Adrenal gland (tissue), 12 donors: ENCODE data around the gene GJA5. TPM values are rescaled to one million over a fixed set of nuclear protein-coding genes. Genes with fewer than 3 reads are reported as not detected.

Source experiments
- DNase-seq, 7 donors: peaks; one replicate each; pipeline ENCODE4 v3.0.0-alpha.2; 2019 to 2020
- H3K27ac ChIP-seq, 5 donors: fragments of 200-600 bp; sonication (generic) in 4 of 5; 1 replicate in 3 of 5; 2 replicates in 2 of 5; pipeline versions ENCODE4 v1.5.1 to v1.8.0; 2016 to 2020; ENCODE audit warnings: mild to moderate bottlenecking in 1 of 5
- H3K27me3 ChIP-seq: fragments of 200-600 bp; 2 replicates; pipeline ENCODE4 v1.8.0; 2021
- H3K36me3 ChIP-seq, 2 donors: fragments of 200-600 bp; replicated peaks in 1 of 2; 1 replicate in 1 of 2; 2 replicates in 1 of 2; pipeline versions ENCODE4 v1.5.1 to v1.8.0; 2018 to 2022
- H3K4me1 ChIP-seq, 2 donors: fragments of 200-600 bp; replicated peaks in 1 of 2; 1 replicate in 1 of 2; 2 replicates in 1 of 2; pipeline versions ENCODE4 v1.5.1 to v1.8.0; 2018 to 2021
- H3K4me3 ChIP-seq, 4 donors: fragments of 200-600 bp; sonication (generic) in 3 of 4; one replicate each; pipeline ENCODE4 v1.5.1; 2016 to 2018
- H3K9me3 ChIP-seq, 3 donors: fragments of 200-600 bp; sonication (generic) in 1 of 3; replicated peaks in 1 of 3; 1 replicate in 2 of 3; 2 replicates in 1 of 3; pipeline versions ENCODE4 v1.5.1 to v1.8.0; 2016 to 2021
- POLR2A ChIP-seq, 2 donors: fragments of 450-650 bp; IDR thresholded peaks; one replicate each; pipeline ENCODE4 v1.6.1; 2017; ENCODE audit warnings: antibody characterized with exemption in 2 of 2, mild to moderate bottlenecking in 2 of 2, moderate library complexity in 1 of 2
- WGBS, 4 donors: extraction: QIAGEN DNeasy Blood & Tissue Kit in 2 of 4; methylation state at CpG; one replicate each; pipeline versions ENCODE4 v1.1.5 to v1.1.7; 2013 to 2017; 5-methylcytosine and 5-hydroxymethylcytosine counted together
- intact Hi-C, 2 donors: fragments of 100-400 bp; cut with DNase I; formaldehyde crosslinking; loops; one replicate each; pipeline versions ENCODE4 v1.14.1 to v1.15.0; 2022 to 2023
- polyA plus RNA-seq, 3 donors: library from polyadenylated mRNA; stranded (reverse); fragments of 200-250 nt in 2 of 3; fragments of 350-450 nt in 1 of 3; fragmentation: Illumina TruSeq in 1 of 3; extraction: RNeasy Lipid Tissue Mini Kit (QIAGEN cat#74804) in 1 of 3; gene quantifications; one replicate each; pipeline ENCODE4 v1.2.3, GENCODE V29; 2013 to 2014
- total RNA-seq, 9 donors: library from RNA; depleted of rRNA in 4 of 9; stranded (reverse); fragments of >200 nt in 4 of 9; fragments of 120-200 nt in 1 of 9; fragmentation: NEBNext Ultra II Directional in 1 of 9; extraction: Animal tissue kit (Norgen Biotek cat#: 25700) in 1 of 9; gene quantifications; one replicate each; pipeline versions ENCODE4 v1.1.0 to v1.2.4, GENCODE V29; 2013 to 2023
- TF ChIP-seq, protein P1 (sequence below), 6 experiments: fragments of 450-650 bp in 4 of 6; fragments of 200-600 bp in 2 of 6; sonication (generic) in 1 of 6; IDR thresholded peaks; 1 replicate in 5 of 6; 2 replicates in 1 of 6; pipeline versions ENCODE4 v1.5.1 to v1.8.0; 2016 to 2021; ENCODE audit warnings: antibody characterized with exemption in 6 of 6, mild to moderate bottlenecking in 2 of 6, moderate library complexity in 1 of 6
- donor health status: healthy with polysubstance abuse.
- donor health status: Bipolar disorder and iron deficiency.
- donor health status: DM: yes; HTN: yes; CAD: no.
- donor health status: DM: no; HTN: no; CAD: no.
- donor health status: DM: no; HTN: no; CAD: no.
- donor health status: DM: yes; HTN: yes; CAD: no.

The GJA5 gene
- total and polyA plus RNA-seq, 12 donors, result 1.5 to 11.6 (median 3.3) TPM

- intact Hi-C loops, result no loop called here
- no peaks in the 10 kb centered on the region for H3K27me3 ChIP-seq
- WGBS, 4 donors, result 89 to 94% (median 91%) methylated on average over 2 of the region's 2 CpGs
These were observed 5.7 kb downstream of the GJA5 start for GRCh38 chr1:147754661-147755060.

GRCh38 chr1:147753081-147753480, 7.3 kb downstream of the GJA5 start:
- WGBS, 4 donors, result 76 to 83% (median 80%) methylated on average over 3 of the region's 3 CpGs
- H3K4me3 ChIP-seq, result no peak overlapping the region
- intact Hi-C loops, result no loop called here
- no peak overlapping the region for H3K27ac ChIP-seq
- no peaks in the 10 kb centered on the region for H3K4me1 ChIP-seq
- no peaks in the 10 kb centered on the region for H3K36me3 ChIP-seq
- TF ChIP-seq, protein P1, sequence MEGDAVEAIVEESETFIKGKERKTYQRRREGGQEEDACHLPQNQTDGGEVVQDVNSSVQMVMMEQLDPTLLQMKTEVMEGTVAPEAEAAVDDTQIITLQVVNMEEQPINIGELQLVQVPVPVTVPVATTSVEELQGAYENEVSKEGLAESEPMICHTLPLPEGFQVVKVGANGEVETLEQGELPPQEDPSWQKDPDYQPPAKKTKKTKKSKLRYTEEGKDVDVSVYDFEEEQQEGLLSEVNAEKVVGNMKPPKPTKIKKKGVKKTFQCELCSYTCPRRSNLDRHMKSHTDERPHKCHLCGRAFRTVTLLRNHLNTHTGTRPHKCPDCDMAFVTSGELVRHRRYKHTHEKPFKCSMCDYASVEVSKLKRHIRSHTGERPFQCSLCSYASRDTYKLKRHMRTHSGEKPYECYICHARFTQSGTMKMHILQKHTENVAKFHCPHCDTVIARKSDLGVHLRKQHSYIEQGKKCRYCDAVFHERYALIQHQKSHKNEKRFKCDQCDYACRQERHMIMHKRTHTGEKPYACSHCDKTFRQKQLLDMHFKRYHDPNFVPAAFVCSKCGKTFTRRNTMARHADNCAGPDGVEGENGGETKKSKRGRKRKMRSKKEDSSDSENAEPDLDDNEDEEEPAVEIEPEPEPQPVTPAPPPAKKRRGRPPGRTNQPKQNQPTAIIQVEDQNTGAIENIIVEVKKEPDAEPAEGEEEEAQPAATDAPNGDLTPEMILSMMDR (IDR thresholded peaks at IDR 0.05), result no peak
- no peak for TF ChIP-seq POLR2A (IDR thresholded peaks at IDR 0.05)
- DNase-seq, result no peak
- no peaks in the 10 kb centered on the region for H3K27me3 ChIP-seq
- no peaks in the 10 kb centered on the region for H3K9me3 ChIP-seq

More at GRCh38 chr1:147754661-147755060, 5.7 kb downstream of the GJA5 start:
- H3K4me1 ChIP-seq, result no peaks in the 10 kb centered on the region
- no peak overlapping the region for H3K4me3 ChIP-seq
- no peak overlapping the region for H3K27ac ChIP-seq
- no peaks in the 10 kb centered on the region for H3K9me3 ChIP-seq
- no peaks in the 10 kb centered on the region for H3K36me3 ChIP-seq
- no peak for TF ChIP-seq POLR2A (IDR thresholded peaks at IDR 0.05)
- TF ChIP-seq, protein P1 (IDR thresholded peaks at IDR 0.05), result no peak
- no peak for DNase-seq

GRCh38 chr1:147752511-147752910, 7.9 kb downstream of the GJA5 start:
- Histone ChIP-seq H3K36me3 (no peaks in the 10 kb centered on the region), H3K27me3 (no peaks in the 10 kb centered on the region), H3K4me1 (no peaks in the 10 kb centered on the region), H3K4me3 (no peak overlapping the region), H3K27ac (no peak overlapping the region), H3K9me3 (no peaks in the 10 kb centered on the region)
- intact Hi-C loops, result no loop called here
- WGBS, 4 donors, result 81 to 88% (median 86%) methylated on average over 6 to 7 of the region's 7 CpGs
- no peak for DNase-seq
- TF ChIP-seq, protein P1 (IDR thresholded peaks at IDR 0.05), result no peak
- TF ChIP-seq POLR2A (IDR thresholded peaks at IDR 0.05), result no peak

DNA sequence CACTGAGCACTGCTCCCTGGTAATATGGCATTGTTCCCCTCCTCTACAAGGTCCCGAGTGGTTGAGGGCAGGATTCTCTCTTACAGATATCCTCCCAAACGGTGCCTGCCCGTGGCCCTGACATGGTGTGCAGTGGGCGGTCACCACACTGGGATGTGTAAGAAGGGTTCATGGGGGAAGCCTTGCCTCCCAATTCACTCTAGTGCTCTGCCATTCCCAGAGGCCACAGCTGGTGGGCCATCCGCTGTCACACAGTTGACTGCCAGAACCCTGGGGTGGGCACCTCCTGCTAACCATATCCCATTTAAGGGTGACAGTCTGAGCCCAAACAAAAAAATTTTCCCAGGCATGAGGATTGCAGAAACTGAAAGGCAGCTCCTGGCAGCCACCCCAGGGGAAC, 9.1 kb downstream of the GJA5 start:
- H3K9me3 ChIP-seq, result no peaks in the 10 kb centered on the region
- WGBS, 4 donors, result 70 to 84% (median 76%) methylated on average over 5 of the region's 5 CpGs
- no peak for TF ChIP-seq POLR2A (IDR thresholded peaks at IDR 0.05)
- TF ChIP-seq, protein P1 (IDR thresholded peaks at IDR 0.05), result no peak
- no peaks in the 10 kb centered on the region for H3K4me1 ChIP-seq
- H3K4me3 ChIP-seq, result no peak overlapping the region
- H3K27ac ChIP-seq, result no peak overlapping the region
- H3K36me3 ChIP-seq, result no peaks in the 10 kb centered on the region
- DNase-seq, result no peak
- intact Hi-C loops, result no loop called here
- H3K27me3 ChIP-seq, result no peaks in the 10 kb centered on the region
